Measurements from ENCODE around the gene CREB5.

The CREB5 gene

DNA sequence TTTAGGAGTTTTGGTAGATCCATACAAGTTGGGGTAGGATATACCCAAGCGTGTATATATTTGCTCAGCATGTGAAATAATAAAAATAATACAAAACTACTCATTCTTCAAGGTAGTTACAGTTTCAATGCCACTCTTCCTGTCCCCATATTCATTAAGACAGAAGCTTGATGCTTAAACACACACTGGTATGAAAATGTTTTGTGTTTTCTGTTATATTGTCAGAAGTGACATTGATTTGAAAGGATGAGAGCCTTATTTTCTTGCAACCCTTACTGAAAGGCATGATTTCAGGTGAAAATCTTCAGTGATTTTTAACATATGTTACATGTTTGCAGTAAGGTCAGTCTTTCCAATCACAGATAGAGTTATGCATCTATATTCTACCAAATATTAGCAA is 312.2 kb downstream of the CREB5 start:
- TF ChIP-seq TAF1 (IDR thresholded peaks at IDR 0.05; ENCODE audit: low read depth) (no peak), TCF12 (IDR thresholded peaks at IDR 0.05; ENCODE audit: low read depth) (no peak), NFIC (IDR thresholded peaks at IDR 0.05) (no peak), YY1 (IDR thresholded peaks at IDR 0.05; ENCODE audit: low read depth) (no peak), EGR1 (IDR thresholded peaks at IDR 0.05) (no peak), TEAD4 (IDR thresholded peaks at IDR 0.05) (no peak), EP300 (IDR thresholded peaks at IDR 0.05; ENCODE audit: borderline replicate concordance) (no peak), FOXM1 (IDR thresholded peaks at IDR 0.05; ENCODE audit: borderline replicate concordance, low read depth) (no peak), CEBPB (IDR thresholded peaks at IDR 0.05) (no peak), CREB1 (IDR thresholded peaks at IDR 0.05; ENCODE audit: low read depth) (no peak), RAD21 (IDR thresholded peaks at IDR 0.05; ENCODE audit: low read depth) (no peak), ZBTB7A (IDR thresholded peaks at IDR 0.05; ENCODE audit: low read depth) (no peak)
- TF ChIP-seq, protein P1, sequence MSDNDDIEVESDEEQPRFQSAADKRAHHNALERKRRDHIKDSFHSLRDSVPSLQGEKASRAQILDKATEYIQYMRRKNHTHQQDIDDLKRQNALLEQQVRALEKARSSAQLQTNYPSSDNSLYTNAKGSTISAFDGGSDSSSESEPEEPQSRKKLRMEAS (IDR thresholded peaks at IDR 0.05): no peak
- TF ChIP-seq, protein P2, sequence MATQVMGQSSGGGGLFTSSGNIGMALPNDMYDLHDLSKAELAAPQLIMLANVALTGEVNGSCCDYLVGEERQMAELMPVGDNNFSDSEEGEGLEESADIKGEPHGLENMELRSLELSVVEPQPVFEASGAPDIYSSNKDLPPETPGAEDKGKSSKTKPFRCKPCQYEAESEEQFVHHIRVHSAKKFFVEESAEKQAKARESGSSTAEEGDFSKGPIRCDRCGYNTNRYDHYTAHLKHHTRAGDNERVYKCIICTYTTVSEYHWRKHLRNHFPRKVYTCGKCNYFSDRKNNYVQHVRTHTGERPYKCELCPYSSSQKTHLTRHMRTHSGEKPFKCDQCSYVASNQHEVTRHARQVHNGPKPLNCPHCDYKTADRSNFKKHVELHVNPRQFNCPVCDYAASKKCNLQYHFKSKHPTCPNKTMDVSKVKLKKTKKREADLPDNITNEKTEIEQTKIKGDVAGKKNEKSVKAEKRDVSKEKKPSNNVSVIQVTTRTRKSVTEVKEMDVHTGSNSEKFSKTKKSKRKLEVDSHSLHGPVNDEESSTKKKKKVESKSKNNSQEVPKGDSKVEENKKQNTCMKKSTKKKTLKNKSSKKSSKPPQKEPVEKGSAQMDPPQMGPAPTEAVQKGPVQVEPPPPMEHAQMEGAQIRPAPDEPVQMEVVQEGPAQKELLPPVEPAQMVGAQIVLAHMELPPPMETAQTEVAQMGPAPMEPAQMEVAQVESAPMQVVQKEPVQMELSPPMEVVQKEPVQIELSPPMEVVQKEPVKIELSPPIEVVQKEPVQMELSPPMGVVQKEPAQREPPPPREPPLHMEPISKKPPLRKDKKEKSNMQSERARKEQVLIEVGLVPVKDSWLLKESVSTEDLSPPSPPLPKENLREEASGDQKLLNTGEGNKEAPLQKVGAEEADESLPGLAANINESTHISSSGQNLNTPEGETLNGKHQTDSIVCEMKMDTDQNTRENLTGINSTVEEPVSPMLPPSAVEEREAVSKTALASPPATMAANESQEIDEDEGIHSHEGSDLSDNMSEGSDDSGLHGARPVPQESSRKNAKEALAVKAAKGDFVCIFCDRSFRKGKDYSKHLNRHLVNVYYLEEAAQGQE (IDR thresholded peaks at IDR 0.05; ENCODE audit: low read depth): no peak
- TF ChIP-seq, protein P3, sequence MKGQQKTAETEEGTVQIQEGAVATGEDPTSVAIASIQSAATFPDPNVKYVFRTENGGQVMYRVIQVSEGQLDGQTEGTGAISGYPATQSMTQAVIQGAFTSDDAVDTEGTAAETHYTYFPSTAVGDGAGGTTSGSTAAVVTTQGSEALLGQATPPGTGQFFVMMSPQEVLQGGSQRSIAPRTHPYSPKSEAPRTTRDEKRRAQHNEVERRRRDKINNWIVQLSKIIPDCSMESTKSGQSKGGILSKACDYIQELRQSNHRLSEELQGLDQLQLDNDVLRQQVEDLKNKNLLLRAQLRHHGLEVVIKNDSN (IDR thresholded peaks at IDR 0.05): no peak

GRCh38 chr7:28725045-28725642 is 312.8 kb downstream of the CREB5 start:
- TF ChIP-seq, protein P3 (IDR thresholded peaks at IDR 0.05): no peak
- no peak for TF ChIP-seq CEBPB (IDR thresholded peaks at IDR 0.05)
- TF ChIP-seq FOXM1 (IDR thresholded peaks at IDR 0.05; ENCODE audit: borderline replicate concordance, low read depth): no peak
- TF ChIP-seq, protein P2 (IDR thresholded peaks at IDR 0.05; ENCODE audit: low read depth): no peak
- no peak for TF ChIP-seq TAF1 (IDR thresholded peaks at IDR 0.05; ENCODE audit: low read depth)
- no peak for TF ChIP-seq EP300 (IDR thresholded peaks at IDR 0.05; ENCODE audit: borderline replicate concordance)
- no peak for TF ChIP-seq EGR1 (IDR thresholded peaks at IDR 0.05)
- no peak for TF ChIP-seq TEAD4 (IDR thresholded peaks at IDR 0.05)
- no peak for TF ChIP-seq RAD21 (IDR thresholded peaks at IDR 0.05; ENCODE audit: low read depth)
- TF ChIP-seq NFIC (IDR thresholded peaks at IDR 0.05): no peak
- no peak for TF ChIP-seq YY1 (IDR thresholded peaks at IDR 0.05; ENCODE audit: low read depth)
- TF ChIP-seq TCF12 (IDR thresholded peaks at IDR 0.05; ENCODE audit: low read depth): no peak
- TF ChIP-seq, protein P1 (IDR thresholded peaks at IDR 0.05): no peak
- no peak for TF ChIP-seq CREB1 (IDR thresholded peaks at IDR 0.05; ENCODE audit: low read depth)
- no peak for TF ChIP-seq ZBTB7A (IDR thresholded peaks at IDR 0.05; ENCODE audit: low read depth)

DNA sequence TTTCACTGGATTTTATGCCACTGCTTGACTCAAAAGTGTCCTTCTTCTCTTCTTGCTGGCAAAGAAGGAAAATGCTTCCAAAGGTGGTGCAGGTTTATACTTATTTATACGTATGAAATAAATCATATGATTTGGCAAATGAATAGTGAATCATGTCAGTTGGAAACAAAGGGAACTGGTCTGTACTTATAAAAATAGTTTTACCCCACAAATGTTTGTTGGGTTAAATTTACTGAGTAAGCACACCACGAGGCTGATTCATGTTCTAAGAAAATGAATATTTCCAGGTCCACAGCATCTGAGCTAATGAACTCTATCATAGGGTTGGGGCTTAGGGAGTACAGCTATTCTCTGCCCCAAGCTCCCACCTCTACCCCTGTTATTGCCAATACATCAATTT is 313.6 kb downstream of the CREB5 start:
- no peak for TF ChIP-seq TCF12 (IDR thresholded peaks at IDR 0.05; ENCODE audit: low read depth)
- TF ChIP-seq CREB1 (IDR thresholded peaks at IDR 0.05; ENCODE audit: low read depth): no peak
- no peak for TF ChIP-seq FOXM1 (IDR thresholded peaks at IDR 0.05; ENCODE audit: borderline replicate concordance, low read depth)
- TF ChIP-seq, protein P2 (IDR thresholded peaks at IDR 0.05; ENCODE audit: low read depth): no peak
- TF ChIP-seq EGR1 (IDR thresholded peaks at IDR 0.05): no peak
- TF ChIP-seq, protein P3 (IDR thresholded peaks at IDR 0.05): no peak
- no peak for TF ChIP-seq ZBTB7A (IDR thresholded peaks at IDR 0.05; ENCODE audit: low read depth)
- TF ChIP-seq TAF1 (IDR thresholded peaks at IDR 0.05; ENCODE audit: low read depth): no peak
- no peak for TF ChIP-seq RAD21 (IDR thresholded peaks at IDR 0.05; ENCODE audit: low read depth)
- TF ChIP-seq CEBPB (IDR thresholded peaks at IDR 0.05): no peak
- TF ChIP-seq NFIC (IDR thresholded peaks at IDR 0.05): no peak
- TF ChIP-seq, protein P1 (IDR thresholded peaks at IDR 0.05): no peak
- no peak for TF ChIP-seq EP300 (IDR thresholded peaks at IDR 0.05; ENCODE audit: borderline replicate concordance)
- no peak for TF ChIP-seq TEAD4 (IDR thresholded peaks at IDR 0.05)
